NK-92 (cell line): ENCODE results near the gene PRM1.
"Not testable (repeated sequence)": the region's sequence is repeated elsewhere in the genome, so short reads cannot be mapped to it uniquely, and the experiment has no call there.

Experiments used
- DNase-seq: peaks from one replicate; lab custom pipeline; 2025; ENCODE audit not compliant: unreplicated experiment; lab: John Stamatoyannopoulos, UW

Gene PRM1

GRCh38 chr16:11314309-11314894 is 33.3 kb upstream of the PRM1 start:
- DNase-seq = no peak

GRCh38 chr16:11313493-11314308 is 32.6 kb upstream of the PRM1 start:
- DNase-seq = no peak

- DNase-seq = no peak
Measured at GRCh38 chr16:11312718-11313492, 31.8 kb upstream of the PRM1 start.

GRCh38 chr16:11310997-11311561 is 29.9 kb upstream of the PRM1 start:
- DNase-seq = no peak

GRCh38 chr16:11310634-11310977 is 29.5 kb upstream of the PRM1 start:
- no peak for DNase-seq

- DNase-seq = no peak
Measured at GRCh38 chr16:11309895-11310633, 28.9 kb upstream of the PRM1 start.

GRCh38 chr16:11308493-11309283 is 27.6 kb upstream of the PRM1 start:
- no peak for DNase-seq

- DNase-seq = no peak
Measured at GRCh38 chr16:11307639-11308492, 26.7 kb upstream of the PRM1 start.

GRCh38 chr16:11306997-11307638 is 26.0 kb upstream of the PRM1 start:
- DNase-seq = no peak

GRCh38 chr16:11306381-11306780 is 25.3 kb upstream of the PRM1 start:
- no peak for DNase-seq

- no peak for DNase-seq
Measured at GRCh38 chr16:11303405-11304138, 22.4 kb upstream of the PRM1 start.

GRCh38 chr16:11302977-11303376 is 21.8 kb upstream of the PRM1 start:
- DNase-seq = no peak

GRCh38 chr16:11301645-11302501 is 20.7 kb upstream of the PRM1 start:
- DNase-seq = no peak

- no peak for DNase-seq
Measured at GRCh38 chr16:11300560-11300892, 19.4 kb upstream of the PRM1 start.

- DNase-seq = no peak
Measured at GRCh38 chr16:11299865-11300559, 18.9 kb upstream of the PRM1 start.

- DNase-seq = not testable (repeated sequence)
Measured at GRCh38 chr16:11298950-11299547, 17.9 kb upstream of the PRM1 start.
